Measurements from ENCODE around the gene DOCK9. TPM values are rescaled to one million over a fixed set of nuclear protein-coding genes. Genes with fewer than 3 reads are reported as not detected.

The DOCK9 gene
- total and polyA plus RNA-seq, 2 donors (not counting 3 experiments of a cell fraction or from before 2014, with no cell fraction given), result 147 to 323 TPM

DNA sequence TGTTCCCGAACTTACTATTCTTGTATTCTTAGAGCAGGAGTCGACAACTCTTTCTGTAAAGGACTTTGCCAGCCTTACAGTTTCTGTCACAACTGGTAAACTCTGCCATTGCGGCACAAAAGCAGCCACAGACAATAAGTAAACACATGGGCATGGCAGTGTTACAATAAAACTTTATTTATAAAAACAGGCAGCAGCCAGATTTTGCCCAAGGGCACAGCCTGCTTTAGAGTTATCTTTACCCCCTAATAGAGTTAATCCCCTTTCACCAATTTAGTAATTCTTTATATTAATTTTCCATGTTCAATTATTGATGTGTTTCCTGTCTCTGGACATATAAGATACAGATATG, 19.4 kb downstream of the DOCK9 start:
- TF ChIP-seq GATA2 (IDR thresholded peaks at IDR 0.05; ENCODE audit: insufficient read depth, insufficient read length, low read depth, low read length) (no peak), FOS (IDR thresholded peaks at IDR 0.05; ENCODE audit: borderline replicate concordance, insufficient read depth, low read length) (no peak), JUN (IDR thresholded peaks at IDR 0.05; ENCODE audit: borderline replicate concordance, insufficient read depth, insufficient read length, low read depth) (no peak), POLR2AphosphoS5 (IDR thresholded peaks at IDR 0.05; ENCODE audit: insufficient read depth, low read depth, low read length) (no peak), MYC (IDR thresholded peaks at IDR 0.05; ENCODE audit: low read depth, low read length) (no peak), POLR2A (IDR thresholded peaks at IDR 0.05; ENCODE audit: low read depth, low read length) (no peak), EZH2 (IDR thresholded peaks at IDR 0.05; ENCODE audit: borderline replicate concordance, low read depth, low read length, severe bottlenecking) (no peak)
- TF ChIP-seq, protein P1, sequence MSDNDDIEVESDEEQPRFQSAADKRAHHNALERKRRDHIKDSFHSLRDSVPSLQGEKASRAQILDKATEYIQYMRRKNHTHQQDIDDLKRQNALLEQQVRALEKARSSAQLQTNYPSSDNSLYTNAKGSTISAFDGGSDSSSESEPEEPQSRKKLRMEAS (IDR thresholded peaks at IDR 0.05; ENCODE audit: insufficient read depth, insufficient read length), result no peak
- TF ChIP-seq, protein P2, sequence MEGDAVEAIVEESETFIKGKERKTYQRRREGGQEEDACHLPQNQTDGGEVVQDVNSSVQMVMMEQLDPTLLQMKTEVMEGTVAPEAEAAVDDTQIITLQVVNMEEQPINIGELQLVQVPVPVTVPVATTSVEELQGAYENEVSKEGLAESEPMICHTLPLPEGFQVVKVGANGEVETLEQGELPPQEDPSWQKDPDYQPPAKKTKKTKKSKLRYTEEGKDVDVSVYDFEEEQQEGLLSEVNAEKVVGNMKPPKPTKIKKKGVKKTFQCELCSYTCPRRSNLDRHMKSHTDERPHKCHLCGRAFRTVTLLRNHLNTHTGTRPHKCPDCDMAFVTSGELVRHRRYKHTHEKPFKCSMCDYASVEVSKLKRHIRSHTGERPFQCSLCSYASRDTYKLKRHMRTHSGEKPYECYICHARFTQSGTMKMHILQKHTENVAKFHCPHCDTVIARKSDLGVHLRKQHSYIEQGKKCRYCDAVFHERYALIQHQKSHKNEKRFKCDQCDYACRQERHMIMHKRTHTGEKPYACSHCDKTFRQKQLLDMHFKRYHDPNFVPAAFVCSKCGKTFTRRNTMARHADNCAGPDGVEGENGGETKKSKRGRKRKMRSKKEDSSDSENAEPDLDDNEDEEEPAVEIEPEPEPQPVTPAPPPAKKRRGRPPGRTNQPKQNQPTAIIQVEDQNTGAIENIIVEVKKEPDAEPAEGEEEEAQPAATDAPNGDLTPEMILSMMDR (IDR thresholded peaks at IDR 0.05; ENCODE audit: extremely low read depth in 1 of 2, insufficient read depth in 1 of 2, low read depth in 1 of 2, low read length in 2 of 2), result no peak
- H3K9me1 ChIP-seq (replicated peaks; ENCODE audit: control insufficient read depth, extremely low read depth, insufficient read depth, low read length), result no peaks in the 10 kb centered on the region
- H4K20me1 ChIP-seq (replicated peaks; ENCODE audit: control insufficient read depth, extremely low read depth, insufficient read depth, low read length), result no peaks in the 10 kb centered on the region
- peaks cover 31% of the 10 kb centered on the region for H3K4me1 ChIP-seq (ENCODE audit: control insufficient read depth, extremely low read depth, insufficient read depth, low read length)
- peaks cover 78% of the 10 kb centered on the region for H3K79me2 ChIP-seq (ENCODE audit: control insufficient read depth, insufficient read depth, low read length)
- dilution Hi-C loops (cut with MboI; ENCODE audit: extremely low pct_ligation_motif_present, low sequenced_read_pairs), result no loop called here
- intact Hi-C loops (cut with micrococcal nuclease), result no loop called here
- no peak overlapping the region for H3K9ac ChIP-seq (replicated peaks; ENCODE audit: extremely low read depth, insufficient read depth, low read length)
- peaks cover 3 to 6% of the 10 kb centered on the region in 2 experiments for H3K36me3 ChIP-seq (ENCODE audit: control insufficient read depth in 2 of 2, extremely low read depth in 1 of 2, insufficient read depth in 2 of 2, low read length in 2 of 2)
- ChIA-PET POLR2A (no interaction called here), CTCF (interaction anchor here (1.1 to 2.4 kb wide), 2 partner anchors 13 to 14 kb away, joined by 3 to 6 read pairs; no protein-coding TSS in a partner anchor)
- BruUV-seq (replicated peaks), result no TSS peak
- H3K4me3 ChIP-seq (replicated peaks in 1 of 3; ENCODE audit: insufficient read depth in 1 of 3, low read depth in 1 of 3, low read length in 3 of 3), result no peak overlapping the region
- no peak for DNase-seq (ENCODE audit: low read depth, low spot score)
- FAIRE-seq, result no peak
- H3K27ac ChIP-seq (ENCODE audit: insufficient read depth, low read depth, low read length), result no peak overlapping the region
- H3K9me3 ChIP-seq (replicated peaks; ENCODE audit: control insufficient read depth, insufficient read depth, low read length), result no peaks in the 10 kb centered on the region
- H3K4me2 ChIP-seq (ENCODE audit: insufficient read depth, low read length), result no peak overlapping the region
- no peak overlapping the region for H2AFZ ChIP-seq (ENCODE audit: low read depth, low read length)
- no peaks in the 10 kb centered on the region for H3K27me3 ChIP-seq (ENCODE audit: control insufficient read depth in 2 of 2, insufficient read depth in 2 of 2, low read length in 2 of 2)

Data from endothelial cell of umbilical vein (primary cell).